ENCODE data around the gene CANT1.

The CANT1 gene

GRCh38 chr17:79033741-79034501, 24.4 kb upstream of the CANT1 start:
- TF ChIP-seq REST (IDR thresholded peaks at IDR 0.05; ENCODE audit: insufficient read depth in 1 of 2, low read depth in 2 of 2, low read length in 2 of 2) (no peak), POLR2AphosphoS5 (IDR thresholded peaks at IDR 0.05; ENCODE audit: low read depth, low read length) (no peak), SIN3A (IDR thresholded peaks at IDR 0.05; ENCODE audit: borderline replicate concordance, insufficient read depth, low read length) (no peak), FOXP2 (optimal IDR thresholded peaks at IDR 0.05; ENCODE audit: borderline replicate concordance, extremely low read depth, extremely low read length, insufficient read depth) (no peak)

- TF ChIP-seq REST (IDR thresholded peaks at IDR 0.05; ENCODE audit: insufficient read depth in 1 of 2, low read depth in 2 of 2, low read length in 2 of 2) (no peak), TAF1 (IDR thresholded peaks at IDR 0.05; ENCODE audit: borderline replicate concordance, insufficient read depth, low read length) (no peak), POLR2AphosphoS5 (IDR thresholded peaks at IDR 0.05; ENCODE audit: low read depth, low read length) (no peak), FOXP2 (optimal IDR thresholded peaks at IDR 0.05; ENCODE audit: borderline replicate concordance, extremely low read depth, extremely low read length, insufficient read depth) (no peak), SIN3A (IDR thresholded peaks at IDR 0.05; ENCODE audit: borderline replicate concordance, insufficient read depth, low read length) (no peak)
These were observed 23.6 kb upstream of the CANT1 start for GRCh38 chr17:79033046-79033616.

GRCh38 chr17:79031996-79032875, 22.7 kb upstream of the CANT1 start:
- TF ChIP-seq POLR2AphosphoS5 (IDR thresholded peaks at IDR 0.05; ENCODE audit: low read depth, low read length) (no peak), SIN3A (IDR thresholded peaks at IDR 0.05; ENCODE audit: borderline replicate concordance, insufficient read depth, low read length) (no peak)

GRCh38 chr17:79029327-79030009, 19.9 kb upstream of the CANT1 start:
- TF ChIP-seq TAF1 (IDR thresholded peaks at IDR 0.05; ENCODE audit: borderline replicate concordance, insufficient read depth, low read length) (no peak), SIN3A (IDR thresholded peaks at IDR 0.05; ENCODE audit: borderline replicate concordance, insufficient read depth, low read length) (no peak), FOXP2 (optimal IDR thresholded peaks at IDR 0.05; ENCODE audit: borderline replicate concordance, extremely low read depth, extremely low read length, insufficient read depth) (no peak), REST (IDR thresholded peaks at IDR 0.05; ENCODE audit: insufficient read depth in 1 of 2, low read depth in 2 of 2, low read length in 2 of 2) (no peak), POLR2AphosphoS5 (IDR thresholded peaks at IDR 0.05; ENCODE audit: low read depth, low read length) (no peak)
